IMR-90 (cell line): ENCODE data around the gene ZNF614. TPM values are rescaled to one million over a fixed set of nuclear protein-coding genes. Genes with fewer than 3 reads are reported as not detected.
A peak's percentile ranks its signal among the peaks of the same experiment; 100 is the strongest.

Source experiments
- ATAC-seq: fragments of 200-7000 bp; cut with Tn5 transposase; 2 replicates; pipeline ENCODE4 v1.9.1; 2020; ENCODE audit warnings: low read depth, mild to moderate bottlenecking, moderate library complexity
- BruUV-seq: library from RNA; stranded (reverse); fragments of 400-500 nt; replicated peaks from 2 replicates; lab custom pipeline; 2021; lab: Mats Ljungman, UMichigan
- CTCF ChIA-PET: fragments of 300-600 bp; formaldehyde crosslinking; extraction: SDS; loops from one replicate; lab custom pipeline; 2021; ENCODE audit warnings: antibody characterized with exemption; lab: Yijun Ruan, JAX
- POLR2A ChIA-PET: fragments of 300-600 bp; sonication (Branson Sonifier 250); formaldehyde crosslinking; loops from one replicate; lab custom pipeline; 2022; ENCODE audit warnings: antibody characterized with exemption; ENCODE audit not compliant: unreplicated experiment; lab: Charles Lee
- DNase-seq: peaks from one replicate; pipeline ENCODE4 v3.0.0; 2013
- H2AFZ ChIP-seq: replicated peaks from 2 replicates; pipeline ENCODE3; 2013; ENCODE audit warnings: low read length, mild to moderate bottlenecking; ENCODE audit not compliant: poor library complexity
- H2AK5ac ChIP-seq: 2 replicates; pipeline ENCODE4 v1.6.1; 2013; ENCODE audit warnings: low read depth, low read length, inconsistent platforms
- H2AK9ac ChIP-seq: replicated peaks from 2 replicates; pipeline ENCODE3; 2013; ENCODE audit warnings: mild to moderate bottlenecking, low read depth, low read length, moderate library complexity; ENCODE audit not compliant: poor library complexity
- H2BK120ac ChIP-seq: 2 replicates; pipeline ENCODE4 v1.6.1; 2013; ENCODE audit warnings: low read depth, low read length, inconsistent platforms
- H2BK15ac ChIP-seq: 3 replicates; pipeline ENCODE4 v1.6.1; 2013; ENCODE audit warnings: low read depth, low read length, inconsistent platforms
- H2BK20ac ChIP-seq: 2 replicates; pipeline ENCODE4 v1.6.1; 2013; ENCODE audit warnings: low read depth, mild to moderate bottlenecking, inconsistent platforms, low read length, moderate library complexity
- H2BK5ac ChIP-seq: 2 replicates; pipeline ENCODE4 v1.6.1; 2013; ENCODE audit warnings: mild to moderate bottlenecking, low read depth, low read length, inconsistent platforms; ENCODE audit not compliant: poor library complexity, severe bottlenecking
- H3K14ac ChIP-seq: replicated peaks from 2 replicates; pipeline ENCODE4 v1.6.1; 2013; ENCODE audit warnings: low read depth, low read length, inconsistent platforms
- H3K18ac ChIP-seq: 2 replicates; pipeline ENCODE4 v1.6.1; 2013; ENCODE audit warnings: low read depth, low read length, control low read depth
- H3K23ac ChIP-seq: 2 replicates; pipeline ENCODE4 v1.6.1; 2013; ENCODE audit warnings: low read depth, low read length, inconsistent platforms
- H3K27ac ChIP-seq: 2 replicates; pipeline ENCODE4 v1.5.1; 2013; ENCODE audit warnings: mild to moderate bottlenecking, control low read depth, low read length; ENCODE audit not compliant: insufficient read depth
- H3K27me3 ChIP-seq: 2 replicates; pipeline ENCODE4 v1.6.1; 2013; ENCODE audit warnings: low read length; ENCODE audit not compliant: control insufficient read depth, insufficient read depth
- H3K36me3 ChIP-seq: 2 replicates; pipeline ENCODE4 v1.6.1; 2013; ENCODE audit warnings: low read length, mixed read lengths; ENCODE audit not compliant: control insufficient read depth, insufficient read depth
- H3K4ac ChIP-seq: 2 replicates; pipeline ENCODE4 v1.6.1; 2013; ENCODE audit warnings: low read depth, low read length, inconsistent platforms
- H3K4me1 ChIP-seq: 2 replicates; pipeline ENCODE4 v1.6.1; 2013; ENCODE audit warnings: low read length, mixed read lengths; ENCODE audit not compliant: control insufficient read depth, insufficient read depth
- H3K4me2 ChIP-seq: 2 replicates; pipeline ENCODE4 v1.6.1; 2013; ENCODE audit warnings: low read depth, mild to moderate bottlenecking, control low read depth, low read length, moderate library complexity
- H3K4me3 ChIP-seq: 2 replicates; pipeline ENCODE4 v1.5.1; 2013; ENCODE audit warnings: low read depth, mild to moderate bottlenecking, control low read depth, low read length, moderate library complexity; ENCODE audit not compliant: insufficient read depth
- H3K56ac ChIP-seq: 2 replicates; pipeline ENCODE4 v1.6.1; 2013; ENCODE audit warnings: low read length, inconsistent platforms; ENCODE audit not compliant: insufficient read depth; ENCODE audit errors: extremely low read depth
- H3K79me1 ChIP-seq, 2 experiments: 2 replicates each; pipeline ENCODE4 v1.6.1; 2013; ENCODE audit warnings: low read length in 2 of 2, inconsistent platforms in 1 of 2, low read depth in 1 of 2
- H3K9ac ChIP-seq: 2 replicates; pipeline ENCODE4 v1.6.1; 2013; ENCODE audit warnings: low read depth, low read length, control low read depth
- H3K9me1 ChIP-seq: 2 replicates; pipeline ENCODE4 v1.6.1; 2013; ENCODE audit warnings: low read length, inconsistent platforms; ENCODE audit not compliant: insufficient read depth
- H3K9me3 ChIP-seq: 2 replicates; pipeline ENCODE4 v1.6.1; 2013; ENCODE audit warnings: low read length; ENCODE audit not compliant: control insufficient read depth, insufficient read depth
- H4K20me1 ChIP-seq: 2 replicates; pipeline ENCODE4 v1.6.1; 2013; ENCODE audit warnings: low read length, inconsistent platforms; ENCODE audit not compliant: insufficient read depth
- H4K5ac ChIP-seq: 2 replicates; pipeline ENCODE4 v1.6.1; 2013; ENCODE audit warnings: mild to moderate bottlenecking, low read depth, low read length, control low read depth
- H4K8ac ChIP-seq, 2 experiments: 2 replicates each; pipeline ENCODE4 v1.6.1; 2013; ENCODE audit warnings: low read depth in 2 of 2, low read length in 2 of 2, control low read depth in 1 of 2, inconsistent platforms in 1 of 2
- H4K91ac ChIP-seq: 2 replicates; pipeline ENCODE4 v1.6.1; 2013; ENCODE audit warnings: low read depth, low read length, inconsistent platforms; ENCODE audit not compliant: insufficient read depth
- FOS ChIP-seq: fragments of 150-350 bp; IDR thresholded peaks from 2 replicates; pipeline ENCODE4 v1.6.1; 2016; ENCODE audit warnings: low read depth, low read length
- MXI1 ChIP-seq: IDR thresholded peaks from 2 replicates; pipeline ENCODE4 v1.6.1; 2012; ENCODE audit warnings: low read depth, mild to moderate bottlenecking, low read length, moderate library complexity, borderline replicate concordance
- POLR2A ChIP-seq: IDR thresholded peaks from 2 replicates; pipeline ENCODE4 v1.6.1; 2012; ENCODE audit warnings: mild to moderate bottlenecking, low read depth, low read length
- WGBS, 2 experiments: methylation state at CpG; one replicate each; pipeline versions ENCODE4 v1.1.5 to v1.1.7; 2013; ENCODE audit warnings: missing lambda C conversion rate in 2 of 2; ENCODE audit not compliant: insufficient read length in 1 of 2; ENCODE audit errors: extremely low coverage in 2 of 2; 5-methylcytosine and 5-hydroxymethylcytosine counted together
- dilution Hi-C: fragments of 300-500 bp; cut with HindIII; formaldehyde crosslinking; loops from one replicate; pipeline ENCODE4 v1.14.3; 2018; ENCODE audit warnings: low sequenced_read_pairs; ENCODE audit not compliant: unreplicated experiment
- in situ Hi-C: fragments of 300-500 bp; cut with MboI; formaldehyde crosslinking; loops from 3 replicates; pipeline ENCODE4 v1.14.3; 2019; ENCODE audit warnings: low sequenced_read_pairs, inconsistent platforms, mixed read lengths
- intact Hi-C: fragments of 100-400 bp; cut with micrococcal nuclease; formaldehyde crosslinking; loops from 2 replicates; pipeline ENCODE4 v1.10.0; 2022
- polyA plus RNA-seq, 3 experiments: library from polyadenylated mRNA; depleted of rRNA; stranded (reverse); fragments of >200 nt; gene quantifications; 2 replicates each; pipeline ENCODE4 v1.2.3, GENCODE V29; 2012; ENCODE audit warnings: low replicate concordance in 1 of 3
- total RNA-seq: library from RNA; depleted of rRNA; stranded (reverse); fragments of >200 nt; gene quantifications from 2 replicates; pipeline ENCODE4 v1.2.3, GENCODE V29; 2012

The ZNF614 gene
- total and polyA plus RNA-seq, 2 of the 4 experiments (the other 2 are of a cell fraction) = 3.4 to 12.4 TPM

- TF ChIP-seq POLR2A = peak; percentile 70
- TF ChIP-seq MXI1 = 0 out of 2 replicates have a peak, but pooled peaks have one; percentile 67
- TF ChIP-seq FOS = no peak
- Histone ChIP-seq H4K5ac (peak within 1 kb of the TSS; percentile 94), H2AK9ac (peak within 1 kb of the TSS; percentile 90), H3K9me3 (no peaks in the 10 kb centered on the region), H3K9ac (peak within 1 kb of the TSS; percentile 97), H3K4me3 (peak within 1 kb of the TSS; percentile 85), H3K4ac (peak within 1 kb of the TSS; percentile 97), H3K4me1 (no peaks in the 10 kb centered on the region), H2BK5ac (peak within 1 kb of the TSS; percentile 93), H2AK5ac (peak within 1 kb of the TSS; percentile 50; the same call in 1 of the 2 replicates), H4K20me1 (no peaks in the 10 kb centered on the region), H3K27ac (peak within 1 kb of the TSS; percentile 96), H3K23ac (peak within 1 kb of the TSS; percentile 97), H4K91ac (peak within 1 kb of the TSS; percentile 97), H3K56ac (peak within 1 kb of the TSS; percentile 98), H2BK15ac (peak within 1 kb of the TSS; percentile 54; the same call in 1 of the 3 replicates), H3K79me1 (peaks cover 7 to 19% of the 10 kb centered on the region in 2 experiments), H3K14ac (peak within 1 kb of the TSS; percentile 99), H3K36me3 (peaks cover 8% of the 10 kb centered on the region), H4K8ac (peak within 1 kb of the TSS; percentile 95 to 99), H3K27me3 (no peaks in the 10 kb centered on the region), H2BK20ac (no peak within 1 kb of the TSS), H2AFZ (peak within 1 kb of the TSS; percentile 96), H3K18ac (peak within 1 kb of the TSS; percentile 92), H3K4me2 (peak within 1 kb of the TSS; percentile 97), H2BK120ac (peak within 1 kb of the TSS; percentile 79), H3K9me1 (no peaks in the 10 kb centered on the region)
- in situ Hi-C loops (no loop called here), intact Hi-C loops (loop anchor here (5.0 kb wide), 2 partner anchors 88 to 188 kb away; partner anchors contain the start of gene ZNF616), dilution Hi-C loops (no loop called here)
- ChIA-PET POLR2A (interaction anchor here (0.6 kb wide), 1 partner anchor 21 kb away, joined by 3 read pairs; the partner anchor contains the start of gene ZNF614), CTCF (no interaction called here)
- no TSS peak for BruUV-seq
- 0% methylated on average over 20 of the region's 60 CpGs; no CpG with 5 or more reads in 1 of the 2 experiments for WGBS, 2 experiments
- DNase-seq (peak; percentile 91), ATAC-seq (peak; percentile 97)
Measured at GRCh38 chr19:52048555-52049501, 20.6 kb upstream of the ZNF614 start, which contains the start of gene ZNF432. ZNF432 (minus strand) TSS chr19:52048838; CDS start chr19:52046868, 1,970 bp downstream.
